Activated T-cell treated with anti-CD3 and anti-CD28 coated beads for 24 hours (primary cell): Measurements from ENCODE around the gene YIPF3.
"Not testable (repeated sequence)": the region's sequence is repeated elsewhere in the genome, so short reads cannot be mapped to it uniquely, and the experiment has no call there.

Source experiments
- DNase-seq: peaks from one replicate; pipeline ENCODE4 v3.0.0-alpha.2; 2020; ENCODE audit warnings: low read depth

The YIPF3 gene

DNA sequence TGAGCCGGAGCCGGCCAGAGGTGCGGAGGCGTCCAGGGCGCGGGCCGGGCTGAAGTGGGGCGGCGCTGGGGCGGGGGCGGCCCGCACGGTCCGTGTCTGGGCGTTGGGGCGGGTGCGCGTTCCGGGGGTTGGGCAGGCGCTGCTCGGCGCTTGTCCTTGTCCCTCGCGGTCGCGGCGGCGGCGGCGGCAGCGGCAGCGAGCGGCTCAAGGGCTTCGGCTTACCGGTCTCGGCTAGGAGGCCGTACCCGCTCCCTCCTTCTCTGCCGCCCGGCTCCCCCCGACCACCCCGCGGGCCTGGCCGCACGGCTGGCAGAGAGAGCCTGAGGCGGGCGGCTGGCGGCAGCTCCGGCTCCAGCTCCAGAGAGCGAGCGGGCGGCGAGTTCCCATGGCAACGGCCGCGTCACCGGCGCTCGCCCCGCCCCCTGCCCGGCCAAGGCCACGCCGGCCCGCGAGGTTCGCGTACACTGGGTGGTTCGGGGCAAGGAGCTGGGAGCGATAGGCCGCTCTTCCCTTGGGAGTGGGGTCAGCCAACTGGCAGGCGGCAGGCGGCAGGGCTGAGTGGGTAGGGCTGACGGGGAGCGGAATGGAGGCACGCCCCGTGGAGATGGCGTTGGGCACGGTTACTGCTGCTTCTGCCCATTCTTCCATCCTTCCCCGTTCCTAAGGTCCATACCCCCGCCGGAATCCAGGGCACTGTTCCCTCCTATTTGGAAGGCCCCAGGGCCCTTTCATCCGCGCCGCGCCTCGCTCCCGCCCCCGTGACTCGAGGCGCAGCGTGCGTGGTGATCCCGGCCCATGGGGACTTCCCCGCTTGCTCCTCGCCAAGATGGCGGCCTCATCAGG is 6.5 kb downstream of the YIPF3 start, which contains the start of gene LRRC73:
Gene LRRC73, minus strand, starts transcription at position 363 of the 843 bp plus-strand sequence. CDS start 561 bp downstream, outside the sequence.
- DNase-seq = peak; percentile 70

DNA sequence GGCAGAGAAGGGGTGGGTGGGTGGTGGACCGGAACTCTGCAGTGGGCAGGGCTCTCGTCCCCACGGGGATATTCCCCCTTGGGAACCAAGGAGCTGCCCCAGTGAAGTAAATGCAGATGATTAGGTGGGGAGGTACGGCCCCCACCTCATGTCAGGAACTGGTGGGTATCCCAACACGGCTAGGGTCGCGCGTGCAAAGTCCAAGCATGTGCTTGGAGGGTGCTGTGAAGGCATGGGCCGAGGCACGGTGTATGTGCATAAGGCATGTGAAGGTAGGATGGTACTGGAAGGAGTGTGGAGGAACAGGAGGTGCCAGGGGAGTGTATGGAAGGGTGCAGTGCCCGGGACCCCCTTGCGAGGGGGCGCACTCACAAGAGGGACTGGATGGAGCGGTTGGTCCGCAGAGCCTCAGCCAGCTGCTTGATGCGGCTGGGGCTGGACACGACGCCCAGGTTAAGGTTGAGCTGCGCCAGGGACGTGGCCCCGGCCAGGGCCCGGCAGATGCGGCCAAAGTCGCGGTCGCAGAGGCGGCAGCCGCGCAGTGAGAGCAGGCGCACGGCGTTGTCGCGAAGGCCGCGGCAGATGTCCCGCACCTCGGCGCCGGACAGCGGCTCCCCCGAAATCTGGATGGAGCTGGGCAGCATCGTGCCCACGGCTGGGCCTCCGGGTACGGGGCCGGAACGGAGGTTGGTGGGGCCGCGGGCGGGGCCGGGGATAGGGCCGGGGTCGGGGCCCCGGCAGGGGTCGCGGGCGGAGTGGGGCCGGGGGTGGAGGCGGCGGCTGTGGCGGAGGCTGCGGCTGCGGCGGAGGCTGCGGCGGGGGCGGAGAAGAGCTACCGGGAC is 7.4 kb downstream of the YIPF3 start:
- DNase-seq = no peak

DNA sequence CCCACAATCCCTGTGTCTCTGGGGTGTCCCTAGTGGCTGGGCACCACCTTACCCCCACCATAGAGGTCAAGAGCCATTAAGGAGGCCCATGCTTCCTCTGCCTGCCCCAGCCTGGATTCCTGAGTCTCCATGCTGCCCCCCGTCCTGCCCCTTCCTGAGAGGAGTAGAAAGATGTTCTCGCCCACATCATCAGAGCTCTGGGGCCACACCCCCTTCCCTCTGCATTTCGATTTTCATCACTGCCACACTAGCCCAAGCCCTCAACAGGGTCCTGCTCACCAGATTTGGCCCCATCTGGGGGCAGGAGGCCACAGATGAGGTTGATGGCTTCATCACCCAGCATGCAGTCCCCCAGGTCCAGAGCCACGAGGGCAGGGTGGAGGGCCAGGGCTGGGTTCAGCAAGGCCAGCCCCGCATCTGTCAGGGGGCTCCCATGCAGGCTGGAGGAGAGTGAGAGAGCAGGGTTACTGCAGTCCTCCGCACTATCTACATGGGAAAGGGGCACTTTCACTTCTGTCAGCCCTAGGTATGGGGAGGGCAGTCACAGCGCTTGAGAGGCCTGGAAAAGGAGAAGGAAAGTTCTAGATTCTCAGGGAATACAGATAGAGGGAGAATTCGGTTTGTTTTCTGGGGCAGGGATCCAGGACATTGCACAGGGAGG is 8.1 kb downstream of the YIPF3 start:
- no peak for DNase-seq

DNA sequence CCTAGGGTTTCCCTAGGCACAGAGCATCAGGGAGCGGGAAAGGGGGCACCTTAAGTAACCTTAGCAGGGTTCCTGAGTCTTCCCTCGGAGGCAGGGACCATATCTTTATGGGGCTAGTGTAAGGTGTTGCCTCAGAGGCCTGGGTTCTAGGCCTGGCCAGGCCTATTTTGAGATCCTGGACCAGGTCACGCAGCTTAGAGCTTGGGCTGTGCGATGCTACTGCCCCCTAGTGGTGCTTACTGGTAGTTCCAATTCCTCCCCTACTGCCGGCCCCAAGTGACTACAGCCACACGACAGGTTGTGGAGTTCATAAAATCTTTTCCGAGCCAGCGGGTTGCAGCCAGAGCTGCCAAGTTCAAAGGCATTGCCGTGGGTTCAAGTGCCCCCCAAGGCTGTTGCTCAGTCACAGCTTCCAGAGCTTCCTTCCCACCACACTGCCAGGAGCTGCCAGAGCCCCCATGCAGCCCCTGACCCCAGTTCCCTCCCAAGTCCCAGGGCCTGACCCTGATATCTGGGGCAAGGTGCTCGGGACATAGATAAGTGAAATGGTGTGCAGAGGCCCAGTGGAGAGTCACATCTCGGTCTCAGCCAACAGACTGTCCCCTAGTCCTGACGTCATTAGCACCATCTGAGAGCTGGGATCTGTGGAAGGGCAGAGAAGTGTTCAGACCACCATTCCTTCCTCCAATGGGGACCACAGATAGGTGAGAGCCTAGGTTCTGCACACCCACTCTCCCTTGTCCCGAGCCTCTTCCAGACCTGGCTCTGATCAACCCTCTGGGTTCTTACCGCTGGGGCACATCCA is 9.9 kb downstream of the YIPF3 start:
- DNase-seq = peak; percentile 70

DNA sequence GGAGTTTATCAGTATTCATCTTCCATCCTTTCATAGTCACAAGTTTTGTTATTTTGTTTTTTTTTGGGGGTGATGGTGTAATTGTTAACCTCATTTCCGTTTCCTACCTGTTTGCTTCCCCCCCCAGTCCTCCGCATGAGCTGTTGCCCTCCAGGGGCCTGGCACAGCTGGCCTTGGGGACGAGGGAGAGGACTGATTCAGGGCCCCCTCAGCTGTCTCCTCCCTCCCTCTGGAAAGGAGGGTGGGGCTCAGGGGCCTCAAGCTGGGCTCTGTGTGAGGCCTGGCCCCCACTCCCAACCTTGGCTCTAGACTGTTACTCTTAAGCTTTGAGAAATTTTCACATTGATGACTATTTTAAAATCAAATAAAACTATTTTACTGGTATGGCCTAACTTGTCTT is 10.6 kb downstream of the YIPF3 start:
- no peak for DNase-seq

DNA sequence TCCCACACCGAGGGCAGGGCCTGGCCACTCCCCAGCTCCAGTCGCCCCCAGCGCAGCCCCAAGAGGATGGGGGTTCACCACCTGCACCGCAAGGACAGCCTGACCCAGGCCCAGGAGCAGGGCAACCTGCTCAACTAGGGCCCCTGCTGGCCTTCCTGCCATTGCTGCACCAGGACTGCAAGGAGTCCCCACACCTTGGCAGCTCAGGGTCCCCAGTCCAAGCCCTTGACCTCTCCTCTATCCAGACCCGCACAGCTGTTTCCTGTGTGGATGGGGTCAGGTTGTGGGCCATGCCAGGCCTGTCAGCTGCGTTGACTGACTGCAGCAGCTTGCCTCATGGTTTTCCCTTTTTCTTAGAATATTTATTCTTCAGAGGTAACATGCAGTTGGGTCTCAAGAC is 11.0 kb downstream of the YIPF3 start:
- DNase-seq = no peak

DNA sequence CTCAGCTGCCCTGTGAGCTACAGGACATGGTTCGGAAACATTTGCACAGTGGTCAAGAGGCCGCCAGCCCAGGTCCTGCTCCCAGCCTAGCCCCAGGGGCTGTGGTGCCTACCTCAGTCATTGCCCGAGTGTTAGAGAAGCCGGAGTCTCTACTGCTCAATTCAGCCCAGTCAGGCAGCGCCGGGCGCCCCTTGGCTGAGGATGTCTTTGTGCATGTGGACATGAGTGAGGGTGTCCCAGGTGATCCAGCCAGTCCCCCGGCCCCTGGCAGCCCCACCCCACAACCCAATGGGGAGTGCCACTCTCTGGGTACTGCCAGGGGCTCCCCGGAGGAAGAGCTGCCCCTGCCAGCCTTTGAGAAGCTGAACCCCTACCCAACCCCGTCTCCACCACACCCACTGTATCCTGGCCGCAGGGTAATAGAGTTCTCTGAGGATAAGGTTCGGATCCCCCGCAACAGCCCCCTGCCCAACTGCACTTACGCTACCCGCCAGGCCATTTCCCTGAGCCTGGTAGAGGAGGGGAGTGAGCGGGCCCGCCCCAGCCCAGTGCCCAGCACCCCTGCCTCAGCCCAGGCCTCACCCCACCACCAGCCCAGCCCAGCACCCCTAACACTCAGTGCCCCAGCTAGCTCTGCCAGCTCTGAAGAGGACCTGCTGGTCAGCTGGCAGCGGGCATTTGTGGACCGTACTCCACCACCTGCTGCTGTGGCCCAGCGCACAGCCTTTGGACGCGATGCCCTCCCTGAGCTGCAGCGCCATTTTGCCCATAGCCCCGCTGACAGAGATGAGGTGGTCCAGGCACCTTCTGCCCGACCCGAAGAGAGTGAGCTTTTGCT is 11.8 kb downstream of the YIPF3 start:
- no peak for DNase-seq

DNA sequence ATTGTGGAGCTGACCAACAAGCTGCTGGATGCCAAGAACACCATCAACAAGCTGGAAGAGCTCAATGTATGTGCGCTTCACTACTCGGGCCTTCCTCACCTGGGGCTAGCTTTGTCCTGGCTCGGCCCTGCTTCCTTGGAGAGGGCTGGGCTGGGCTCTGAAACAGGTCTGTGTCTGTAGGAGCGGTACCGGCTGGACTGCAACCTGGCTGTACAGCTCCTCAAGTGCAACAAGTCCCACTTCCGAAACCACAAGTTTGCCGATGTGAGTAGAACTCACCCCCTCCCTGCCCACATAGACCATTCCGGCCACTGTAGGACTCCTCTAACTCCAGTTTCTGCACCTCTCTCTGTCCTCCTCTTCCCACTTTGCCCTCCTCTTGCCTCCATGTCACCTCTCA is 13.3 kb downstream of the YIPF3 start:
- no peak for DNase-seq

DNA sequence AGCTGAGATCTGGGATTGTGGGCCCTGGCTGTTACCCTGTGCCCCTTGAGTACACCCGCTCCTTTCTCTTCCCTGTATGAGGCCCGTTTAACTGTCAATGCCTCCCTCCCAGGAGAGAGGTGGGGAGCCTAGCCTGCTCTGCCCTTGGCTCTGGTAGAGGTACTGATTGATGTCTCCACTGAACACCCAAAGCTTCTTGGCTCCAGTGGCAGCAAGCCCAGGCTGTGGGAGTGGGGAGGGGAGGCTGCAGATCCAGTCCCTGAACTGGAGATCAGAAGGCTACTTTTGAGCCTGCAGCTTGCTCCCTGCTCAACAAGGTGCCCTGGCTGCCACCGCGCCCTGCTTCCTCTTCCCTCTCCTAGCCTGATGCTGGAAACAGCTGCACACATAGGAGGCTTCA is 14.1 kb downstream of the YIPF3 start:
- DNase-seq = no peak

DNA sequence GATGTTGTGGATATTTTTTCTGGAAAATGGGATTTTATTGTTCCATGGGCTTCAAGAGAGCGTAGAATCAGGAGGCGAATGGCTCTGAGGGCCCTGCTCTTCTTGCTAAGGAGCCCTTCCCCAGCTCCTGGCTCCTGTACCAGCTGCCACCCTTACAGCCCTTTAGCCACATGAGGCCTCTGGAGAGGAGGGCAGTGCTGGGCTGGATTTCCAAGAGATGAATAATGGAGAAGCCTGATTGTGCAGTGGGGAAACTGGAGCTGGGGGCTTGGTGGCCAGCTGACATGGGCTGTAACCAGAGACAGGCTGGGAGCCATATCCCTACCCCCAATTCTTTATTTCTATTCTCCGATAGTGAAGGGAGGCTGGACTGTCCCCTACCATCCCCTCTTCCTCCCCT is 15.8 kb downstream of the YIPF3 start:
- DNase-seq = no peak

DNA sequence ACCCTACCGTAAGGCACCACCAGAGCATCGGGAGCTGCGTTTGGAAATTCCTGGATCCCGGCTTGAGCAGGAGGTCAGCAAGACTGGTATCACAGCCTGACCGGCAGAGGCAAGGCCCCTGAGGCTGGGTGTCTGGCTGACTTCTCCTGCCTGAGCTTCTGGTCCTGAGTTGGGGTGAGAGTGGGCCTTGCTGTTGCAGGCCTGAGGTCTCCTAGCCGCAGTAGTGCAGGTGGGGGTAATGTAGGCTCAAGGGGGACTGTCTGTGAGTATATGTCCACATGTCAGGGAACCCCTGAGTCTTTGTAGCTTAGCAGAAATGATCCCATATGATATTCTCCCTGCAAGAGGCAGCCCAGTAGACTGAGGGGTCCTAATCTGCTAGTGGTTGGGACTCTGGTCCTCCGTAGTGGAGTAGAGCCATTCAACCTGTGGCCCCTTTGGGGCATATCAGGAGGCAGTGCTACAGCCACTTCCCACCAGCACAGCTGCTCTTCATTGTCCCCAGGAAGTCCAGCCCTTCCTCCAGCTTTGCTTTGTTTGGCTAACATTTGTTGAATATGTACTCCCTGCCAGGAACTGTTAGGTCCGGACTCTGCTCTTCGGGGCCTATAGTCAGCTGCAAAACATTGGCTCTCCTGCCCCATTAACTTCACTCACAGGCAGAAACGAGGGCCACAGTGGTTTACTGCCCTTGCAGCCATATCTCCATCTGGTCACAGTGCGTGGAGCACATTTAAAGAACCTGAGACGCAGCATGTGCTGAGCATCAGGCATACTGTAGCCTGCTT is 17.5 kb downstream of the YIPF3 start:
- DNase-seq = no peak

DNA sequence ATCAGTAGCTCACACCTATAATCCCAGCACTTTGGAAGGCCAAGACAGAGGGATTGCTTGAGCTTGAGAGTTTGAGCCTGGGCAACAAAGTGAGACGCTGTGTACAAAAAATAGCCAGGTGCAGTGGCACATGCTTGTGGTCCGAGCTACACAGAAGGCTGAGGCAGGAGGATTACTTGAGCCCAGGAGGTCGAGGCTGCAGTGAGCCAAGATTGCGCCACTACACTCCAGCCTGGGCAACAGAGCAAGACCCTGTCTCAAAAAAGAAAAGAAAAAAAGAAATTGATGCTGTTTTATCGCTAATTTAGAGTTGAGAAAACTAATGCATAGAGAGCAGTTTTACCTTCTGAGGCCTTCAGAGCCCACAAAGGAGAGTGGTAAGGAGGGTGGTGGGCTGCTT is 18.4 kb downstream of the YIPF3 start:
- DNase-seq = not testable (repeated sequence)

DNA sequence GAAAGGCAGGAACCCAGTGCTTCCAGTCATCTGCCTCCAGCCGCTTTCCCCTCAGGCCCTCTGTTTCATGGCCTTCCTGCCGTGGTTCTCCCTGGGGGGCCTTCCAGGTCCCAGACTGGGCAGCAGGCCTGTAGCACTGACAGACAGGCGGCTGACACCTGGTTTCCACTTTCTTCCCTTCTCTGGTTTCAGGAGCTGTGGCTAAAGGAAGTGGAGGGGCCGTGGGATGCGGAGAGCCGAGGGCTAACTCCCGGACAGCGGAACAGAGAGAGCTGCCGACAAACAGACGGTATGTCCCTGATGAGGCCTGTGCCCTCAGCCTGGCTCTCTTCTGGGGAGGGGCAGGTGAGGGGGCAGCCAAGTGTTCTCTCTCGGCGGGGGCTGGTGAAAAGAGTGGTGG is 19.0 kb downstream of the YIPF3 start:
- DNase-seq = no peak

DNA sequence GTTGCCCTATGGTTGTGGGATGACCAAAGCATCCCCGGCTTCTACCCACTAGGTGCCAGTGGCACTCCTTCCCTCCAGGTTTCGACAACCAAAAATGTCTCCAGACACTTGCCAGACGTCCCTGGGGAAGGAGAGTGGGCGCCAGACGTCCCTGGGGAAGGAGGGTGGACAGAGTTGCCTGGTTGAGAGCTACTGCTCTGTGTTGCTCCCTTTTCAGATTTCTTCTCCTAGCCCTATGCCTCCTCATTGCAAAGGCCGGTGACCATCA is 19.7 kb downstream of the YIPF3 start:
- DNase-seq = no peak

DNA sequence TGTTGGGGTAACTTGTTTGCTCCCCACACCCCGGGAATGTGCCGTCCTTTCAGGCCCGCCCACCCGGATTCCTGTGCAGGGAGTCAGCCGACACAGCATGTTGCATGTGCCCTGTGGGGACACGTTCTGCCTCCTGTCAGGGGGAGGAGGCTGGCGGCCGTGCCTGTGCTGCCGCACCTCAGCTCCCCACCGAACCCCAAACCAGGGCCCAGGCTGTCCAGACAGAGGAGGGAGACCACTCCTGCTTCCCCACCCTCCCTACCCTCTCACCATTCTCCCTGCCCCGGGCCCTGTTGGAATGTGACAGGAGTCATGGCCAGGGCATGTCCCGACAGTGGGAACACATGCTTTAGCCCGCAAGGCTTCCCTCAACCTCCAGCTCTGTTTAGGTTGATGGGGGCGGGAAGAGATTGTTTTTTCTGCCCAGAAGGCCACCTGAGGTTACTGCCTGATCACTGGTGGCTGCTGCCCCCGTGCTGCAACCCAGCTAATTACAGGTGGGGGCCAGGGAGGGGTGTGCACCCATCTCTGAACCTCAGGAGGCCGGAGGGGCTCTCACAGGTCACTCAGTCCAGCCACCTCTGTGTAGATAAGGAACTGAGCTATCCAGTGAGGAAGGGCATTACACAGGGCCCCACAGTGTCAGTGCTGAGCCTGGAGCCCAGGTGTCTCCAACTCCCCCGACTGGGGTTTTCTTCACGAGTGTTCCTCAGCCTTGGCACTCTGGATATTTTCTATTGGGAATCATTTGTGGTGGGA is 20.2 kb downstream of the YIPF3 start:
- DNase-seq = no peak

DNA sequence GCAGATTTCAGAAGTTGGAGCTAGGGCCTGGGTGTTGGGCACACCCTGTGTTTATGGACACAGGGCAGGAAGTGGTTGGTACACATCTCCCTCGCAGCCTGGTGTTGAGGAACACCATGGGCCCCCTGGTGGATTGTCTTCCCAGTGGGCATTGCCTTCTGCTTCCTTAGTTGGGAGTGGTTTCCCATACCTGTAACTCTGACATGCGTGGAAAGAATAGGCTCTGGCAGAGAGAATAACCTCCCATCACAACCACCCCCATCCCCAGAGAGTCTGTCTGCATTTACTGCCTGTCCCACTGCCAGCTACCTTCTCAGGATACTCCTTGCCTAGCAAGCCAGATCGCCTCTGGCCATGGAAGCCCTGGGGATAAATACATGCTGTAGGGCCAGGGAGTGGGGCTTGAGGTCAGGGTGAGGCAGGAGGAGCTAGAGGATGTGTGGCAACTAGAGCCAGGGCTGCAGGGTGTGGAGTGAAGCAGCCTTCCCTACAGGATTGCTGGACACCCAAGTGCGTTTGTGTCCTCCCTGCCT is 21.3 kb downstream of the YIPF3 start:
- no peak for DNase-seq

DNA sequence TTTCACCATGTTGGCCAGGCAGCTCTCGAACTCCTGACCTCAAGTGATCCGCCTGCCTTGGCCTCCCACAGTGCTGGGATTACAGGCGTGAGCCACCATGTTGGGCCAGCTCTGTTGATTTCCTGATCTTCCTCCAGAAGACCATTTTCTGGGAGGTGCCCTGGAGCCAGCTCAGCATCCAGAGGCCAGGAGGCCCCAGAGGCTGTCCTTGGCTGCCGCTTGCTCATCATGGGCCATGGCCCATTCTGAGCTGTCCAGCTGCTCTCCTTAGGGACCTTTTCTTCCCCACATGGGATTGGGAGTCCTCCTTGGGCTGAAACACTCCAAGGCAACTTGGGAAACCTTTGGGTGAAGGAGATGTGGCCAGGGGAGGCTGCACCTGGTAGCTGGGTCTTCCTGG is 22.0 kb downstream of the YIPF3 start:
- DNase-seq = no peak

DNA sequence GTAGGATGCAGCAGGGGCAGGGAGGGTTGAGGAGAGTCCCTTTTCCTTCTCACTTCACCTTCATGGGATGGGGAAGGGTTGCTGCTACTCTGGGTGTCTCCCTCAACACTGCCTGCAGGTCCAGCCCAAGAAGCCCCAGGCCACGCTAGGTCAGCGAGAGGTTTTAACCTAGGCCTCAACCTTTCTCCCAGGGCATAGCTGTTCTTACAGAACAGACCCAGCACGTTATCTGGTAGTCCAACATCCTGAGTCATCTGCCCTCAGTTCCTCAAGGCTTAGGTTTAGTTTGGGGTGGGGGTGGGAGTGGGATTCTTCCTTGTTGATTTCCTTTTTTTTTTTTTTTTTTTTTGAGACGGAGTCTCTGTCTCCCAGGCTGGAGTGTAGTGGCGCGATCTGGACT is 22.4 kb downstream of the YIPF3 start:
- DNase-seq = no peak

DNA sequence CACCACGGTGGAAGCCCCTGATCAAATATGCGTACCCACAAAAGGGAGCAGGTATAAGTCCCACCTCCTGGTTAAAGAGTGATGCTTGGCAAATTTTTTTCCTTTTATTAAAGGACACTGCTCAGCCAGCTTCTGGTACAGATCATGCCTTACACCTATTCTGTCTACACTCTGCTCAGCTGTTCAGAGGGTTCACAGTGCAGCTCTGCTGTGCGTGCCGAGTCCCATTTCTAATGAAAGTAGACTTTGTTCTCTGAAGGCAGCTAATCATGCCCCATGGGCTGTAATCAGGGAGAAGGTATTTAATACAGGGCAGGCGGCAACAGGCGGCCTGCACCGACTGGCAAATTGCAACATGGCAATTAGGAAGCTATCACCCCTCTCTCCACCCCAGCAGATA is 22.9 kb downstream of the YIPF3 start:
- DNase-seq = no peak
